Activated B cell treated with CpG ODN at 0.5 μM for 24 hours (primary cell): Measurements from ENCODE around the gene NDUFB2. TPM values are rescaled to one million over a fixed set of nuclear protein-coding genes. Genes with fewer than 3 reads are reported as not detected.
"Not testable (repeated sequence)": the region's sequence is repeated elsewhere in the genome, so short reads cannot be mapped to it uniquely, and the experiment has no call there.

Experiments used
- ATAC-seq: fragments of 200-7000 bp; cut with Tn5 transposase; one replicate; pipeline ENCODE4 v1.10.0; 2021; ENCODE audit warnings: low read depth, mild to moderate bottlenecking, moderate library complexity
- CTCF ChIA-PET: fragments of 350-600 bp; sonication (Branson Sonifier 250); formaldehyde crosslinking; loops from one replicate; lab custom pipeline; 2021; ENCODE audit warnings: antibody characterized with exemption; lab: Charles Lee
- POLR2A ChIA-PET: fragments of 350-600 bp; sonication (Branson Sonifier 250); formaldehyde crosslinking; loops from one replicate; lab custom pipeline; 2021; ENCODE audit warnings: antibody characterized with exemption; lab: Charles Lee
- DNase-seq: peaks from one replicate; pipeline ENCODE4 v3.0.0; 2022
- H3K27ac Mint-ChIP-seq: one replicate; pipeline ENCODE4 v1.8.0; 2020; ENCODE audit warnings: mixed read lengths
- H3K27me3 Mint-ChIP-seq: one replicate; pipeline ENCODE4 v1.8.0; 2021; ENCODE audit warnings: mixed read lengths
- H3K36me3 Mint-ChIP-seq: one replicate; pipeline ENCODE4 v1.8.0; 2021; ENCODE audit warnings: low read depth, mixed read lengths
- H3K4me1 Mint-ChIP-seq: one replicate; pipeline ENCODE4 v1.8.0; 2021; ENCODE audit warnings: mixed read lengths
- H3K4me3 Mint-ChIP-seq: one replicate; pipeline ENCODE4 v1.8.0; 2020; ENCODE audit warnings: mild to moderate bottlenecking, mixed read lengths
- H3K9me3 Mint-ChIP-seq: one replicate; pipeline ENCODE4 v1.8.0; 2020; ENCODE audit warnings: mixed read lengths
- intact Hi-C: fragments of 100-400 bp; cut with micrococcal nuclease; formaldehyde crosslinking; loops from one replicate; pipeline ENCODE4 v1.15.1; 2024
- total RNA-seq: library from RNA; stranded (reverse); gene quantifications from 2 replicates; pipeline ENCODE4 v1.2.3, GENCODE V29; 2022
- TF ChIP-seq, protein P1 (sequence below): fragments of 200-600 bp; IDR thresholded peaks from one replicate; pipeline ENCODE4 v1.8.0; 2022; ENCODE audit warnings: antibody characterized with exemption, mild to moderate bottlenecking

NDUFB2 gene
- total RNA-seq, 1 donor from 2014 or later = 140 TPM

DNA sequence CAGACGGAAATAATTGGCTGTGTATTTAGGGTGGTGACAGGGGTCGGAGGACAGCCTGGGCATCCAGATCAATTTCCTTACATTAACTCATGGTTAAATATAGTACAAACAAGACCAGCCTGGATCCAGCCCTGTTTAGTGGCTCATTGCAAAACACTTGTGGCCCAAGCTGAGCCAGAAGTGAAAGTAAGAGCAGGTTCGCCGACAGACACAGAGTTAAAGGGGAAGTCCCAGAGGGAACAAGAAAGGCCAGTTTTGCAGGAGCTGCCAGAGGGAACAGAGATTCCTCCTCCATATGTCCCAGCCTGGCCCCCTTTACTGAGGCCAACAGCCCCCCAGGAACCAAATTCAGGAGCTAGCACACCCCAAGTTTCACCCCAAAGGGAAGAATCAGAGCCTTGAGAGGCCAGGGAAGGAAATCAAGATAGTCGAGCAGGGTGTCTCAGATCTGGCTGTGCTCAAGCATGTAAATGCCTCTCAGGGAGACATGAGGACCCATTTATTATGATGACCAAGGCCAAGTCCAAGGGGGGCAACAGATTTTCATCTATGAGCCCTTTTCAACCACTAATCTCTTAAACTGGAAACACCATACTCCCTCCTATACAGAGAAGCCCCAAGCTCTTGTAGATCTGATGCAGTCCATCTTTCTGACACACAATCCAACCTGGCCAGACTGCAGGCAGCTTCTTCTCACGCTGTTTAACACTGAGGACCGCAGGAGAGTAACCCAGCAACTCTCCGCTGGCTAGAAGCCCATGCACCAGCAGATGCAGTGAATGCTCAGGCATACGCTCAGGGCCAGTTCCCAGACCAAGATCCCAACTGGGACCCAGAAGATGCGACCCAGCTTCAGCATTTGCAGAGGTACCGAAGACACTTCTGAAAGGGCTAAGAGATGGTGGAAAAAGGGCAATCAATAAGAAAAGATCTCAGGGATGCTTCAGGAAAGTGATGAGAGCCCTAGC lies 39.7 kb upstream of the NDUFB2 start:
- TF ChIP-seq, protein P1, sequence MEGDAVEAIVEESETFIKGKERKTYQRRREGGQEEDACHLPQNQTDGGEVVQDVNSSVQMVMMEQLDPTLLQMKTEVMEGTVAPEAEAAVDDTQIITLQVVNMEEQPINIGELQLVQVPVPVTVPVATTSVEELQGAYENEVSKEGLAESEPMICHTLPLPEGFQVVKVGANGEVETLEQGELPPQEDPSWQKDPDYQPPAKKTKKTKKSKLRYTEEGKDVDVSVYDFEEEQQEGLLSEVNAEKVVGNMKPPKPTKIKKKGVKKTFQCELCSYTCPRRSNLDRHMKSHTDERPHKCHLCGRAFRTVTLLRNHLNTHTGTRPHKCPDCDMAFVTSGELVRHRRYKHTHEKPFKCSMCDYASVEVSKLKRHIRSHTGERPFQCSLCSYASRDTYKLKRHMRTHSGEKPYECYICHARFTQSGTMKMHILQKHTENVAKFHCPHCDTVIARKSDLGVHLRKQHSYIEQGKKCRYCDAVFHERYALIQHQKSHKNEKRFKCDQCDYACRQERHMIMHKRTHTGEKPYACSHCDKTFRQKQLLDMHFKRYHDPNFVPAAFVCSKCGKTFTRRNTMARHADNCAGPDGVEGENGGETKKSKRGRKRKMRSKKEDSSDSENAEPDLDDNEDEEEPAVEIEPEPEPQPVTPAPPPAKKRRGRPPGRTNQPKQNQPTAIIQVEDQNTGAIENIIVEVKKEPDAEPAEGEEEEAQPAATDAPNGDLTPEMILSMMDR = no peak
- H3K27me3 Mint-ChIP-seq = peaks cover 2% of the 10 kb centered on the region
- peaks cover 20% of the 10 kb centered on the region for H3K4me1 Mint-ChIP-seq
- peak; percentile 93 for ATAC-seq
- intact Hi-C loops = loop anchor here (1.0 to 5.0 kb wide), 3 partner anchors 16 to 464 kb away; partner anchors contain the start of gene MRPS33
- H3K4me3 Mint-ChIP-seq = peak overlapping the region; percentile 79
- no peaks in the 10 kb centered on the region for H3K9me3 Mint-ChIP-seq
- H3K27ac Mint-ChIP-seq = peak overlapping the region; percentile 90
- POLR2A ChIA-PET = interaction anchor here (0.5 to 1.4 kb wide), 3 partner anchors 16 to 179 kb away, joined by 3 to 7 read pairs (median 4); partner anchors contain the start of gene ADCK2
- DNase-seq = no peak
- H3K36me3 Mint-ChIP-seq = no peaks in the 10 kb centered on the region
- CTCF ChIA-PET = interaction anchor here (1.2 to 1.9 kb wide), 2 partner anchors 139 to 355 kb away, joined by 3 to 4 read pairs; no protein-coding TSS in a partner anchor

GRCh38 chr7:140657891-140658290 lies 38.6 kb upstream of the NDUFB2 start:
- H3K27me3 Mint-ChIP-seq = peaks cover 2% of the 10 kb centered on the region
- H3K27ac Mint-ChIP-seq = no peak overlapping the region
- ATAC-seq (no peak), DNase-seq (no peak)
- H3K4me1 Mint-ChIP-seq = peaks cover 20% of the 10 kb centered on the region
- no peak overlapping the region for H3K4me3 Mint-ChIP-seq
- TF ChIP-seq, protein P1 = no peak
- H3K9me3 Mint-ChIP-seq = no peaks in the 10 kb centered on the region
- ChIA-PET POLR2A (no interaction called here), CTCF (no interaction called here)
- intact Hi-C loops = loop anchor here (2.0 to 5.0 kb wide), 2 partner anchors 354 to 465 kb away; partner anchors contain the start of gene MRPS33
- H3K36me3 Mint-ChIP-seq = no peaks in the 10 kb centered on the region

DNA sequence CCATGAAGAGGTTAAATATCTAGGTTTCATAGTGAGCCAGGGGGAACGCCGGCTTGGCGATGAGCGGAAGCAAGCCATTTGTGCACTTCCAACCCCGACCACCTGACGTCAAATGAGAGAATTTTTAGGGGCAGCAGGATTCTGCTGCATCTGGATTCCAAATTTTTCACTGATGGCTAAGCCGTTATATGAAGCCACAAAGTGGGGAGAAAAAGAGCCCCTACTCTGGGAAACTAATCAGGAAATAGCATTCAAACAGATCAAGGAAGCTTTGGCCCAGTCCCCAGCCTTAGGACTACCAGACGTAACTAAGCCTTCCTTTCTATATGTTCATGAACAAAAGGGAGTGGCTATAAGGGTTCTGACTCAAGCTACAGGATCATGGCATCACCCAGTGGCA lies 36.7 kb upstream of the NDUFB2 start:
- CTCF ChIA-PET = no interaction called here
- no peak for ATAC-seq
- Mint-ChIP-seq H3K4me3 (no peak overlapping the region), H3K36me3 (no peaks in the 10 kb centered on the region), H3K4me1 (peaks cover 16% of the 10 kb centered on the region), H3K27me3 (no peaks in the 10 kb centered on the region), H3K27ac (no peak overlapping the region), H3K9me3 (no peaks in the 10 kb centered on the region)
- POLR2A ChIA-PET = no interaction called here
- DNase-seq = no peak
- intact Hi-C loops = loop anchor here (5.0 kb wide), 1 partner anchor 352 kb away; the partner anchor contains the start of gene MRPS33
- TF ChIP-seq, protein P1 = no peak

DNA sequence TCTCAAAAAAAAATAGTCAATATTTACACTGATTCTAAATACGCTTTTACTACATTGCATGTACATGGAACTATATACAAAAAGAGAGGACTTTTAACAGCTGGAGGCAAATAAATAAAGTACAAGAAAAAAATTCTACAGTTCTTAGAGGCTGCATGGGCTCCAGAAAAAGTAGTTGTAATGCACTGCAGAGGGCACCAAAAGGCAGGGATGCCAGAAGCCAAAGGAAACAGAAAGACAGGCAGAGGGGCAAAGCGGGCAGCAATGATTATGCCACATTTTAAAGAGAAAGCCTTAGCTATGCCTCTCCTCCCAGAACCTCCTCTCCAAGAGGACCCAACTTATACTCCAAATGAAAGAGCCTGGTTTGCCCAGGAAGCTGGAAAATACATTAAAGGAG lies 35.4 kb upstream of the NDUFB2 start:
- peaks cover 12% of the 10 kb centered on the region for H3K4me1 Mint-ChIP-seq
- DNase-seq (no peak), ATAC-seq (no peak)
- no peaks in the 10 kb centered on the region for H3K36me3 Mint-ChIP-seq
- no peaks in the 10 kb centered on the region for H3K27me3 Mint-ChIP-seq
- H3K27ac Mint-ChIP-seq = no peak overlapping the region
- no peaks in the 10 kb centered on the region for H3K9me3 Mint-ChIP-seq
- H3K4me3 Mint-ChIP-seq = no peak overlapping the region
- intact Hi-C loops = no loop called here
- CTCF ChIA-PET = no interaction called here
- POLR2A ChIA-PET = interaction anchor here (0.6 kb wide), 1 partner anchor 271 kb away, joined by 3 read pairs; no protein-coding TSS in a partner anchor
- TF ChIP-seq, protein P1 = no peak

DNA sequence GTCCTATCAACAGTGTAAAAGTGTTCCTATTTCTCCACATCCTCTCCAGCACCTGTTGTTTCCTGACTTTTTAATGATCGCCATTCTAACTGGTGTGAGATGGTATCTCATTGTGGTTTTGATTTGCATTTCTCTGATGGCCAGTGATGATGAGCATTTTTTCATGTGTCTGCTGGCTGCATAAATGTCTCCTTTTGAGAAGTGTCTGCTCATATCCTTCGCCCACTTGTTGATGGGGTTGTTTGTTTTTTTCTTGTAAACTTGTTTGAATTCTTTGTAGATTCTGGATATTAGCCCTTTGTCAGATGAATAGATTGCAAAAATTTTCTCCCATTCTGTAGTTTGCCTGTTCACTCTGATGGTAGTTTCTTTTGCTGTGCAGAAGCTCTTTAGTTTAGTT lies 33.6 kb upstream of the NDUFB2 start:
- H3K4me3 Mint-ChIP-seq, H3K27me3 Mint-ChIP-seq, ATAC-seq, H3K4me1 Mint-ChIP-seq, POLR2A ChIA-PET, CTCF ChIA-PET, intact Hi-C loops, H3K27ac Mint-ChIP-seq, DNase-seq, H3K9me3 Mint-ChIP-seq, H3K36me3 Mint-ChIP-seq: not testable (repeated sequence)
